Spinal cord (tissue), 10 donors: ENCODE data around the gene SGPP1. TPM values are rescaled to one million over a fixed set of nuclear protein-coding genes. Genes with fewer than 3 reads are reported as not detected.

ENCODE experiments used
- DNase-seq, 6 donors: peaks; one replicate each; pipeline versions ENCODE4 v3.0.0 to v3.0.0-alpha.2; 2013 to 2015; ENCODE audit warnings: low spot score in 6 of 6, low read depth in 4 of 6
- H3K27ac ChIP-seq: one replicate; pipeline ENCODE4 v1.5.1; 2013; ENCODE audit warnings: low read depth, low read length, control low read depth
- H3K27me3 ChIP-seq: one replicate; pipeline ENCODE4 v1.6.1; 2013; ENCODE audit warnings: low read length; ENCODE audit not compliant: control insufficient read depth, insufficient read depth
- H3K36me3 ChIP-seq: one replicate; pipeline ENCODE4 v1.6.1; 2013; ENCODE audit warnings: low read length; ENCODE audit not compliant: control insufficient read depth, insufficient read depth
- H3K4me1 ChIP-seq: one replicate; pipeline ENCODE4 v1.6.1; 2013; ENCODE audit warnings: low read length; ENCODE audit not compliant: control insufficient read depth, insufficient read depth
- H3K4me3 ChIP-seq: one replicate; pipeline ENCODE4 v1.5.1; 2013; ENCODE audit warnings: low read depth, low read length, control low read depth
- H3K9me3 ChIP-seq: one replicate; pipeline ENCODE4 v1.6.1; 2013; ENCODE audit warnings: low read length; ENCODE audit not compliant: control insufficient read depth, insufficient read depth
- WGBS: methylation state at CpG from one replicate; pipeline ENCODE4 v1.1.5; 2013; ENCODE audit warnings: missing lambda C conversion rate; ENCODE audit not compliant: insufficient coverage; 5-methylcytosine and 5-hydroxymethylcytosine counted together
- polyA plus RNA-seq, 2 donors: library from polyadenylated mRNA; unstranded; fragments of 120-200 nt; gene quantifications; one replicate each; pipeline ENCODE4 v1.2.1, GENCODE V29; 2013; ENCODE audit not compliant: insufficient read length in 2 of 2
- total RNA-seq, 2 donors: library from RNA; depleted of rRNA in 1 of 2; stranded (reverse); fragments of 120-200 nt in 1 of 2; fragments of >200 nt in 1 of 2; gene quantifications; one replicate each; pipeline versions ENCODE4 v1.2.3 to v1.2.4, GENCODE V29; 2013 to 2014
- donor health status: healthy.

The SGPP1 gene
- total and polyA plus RNA-seq, 4 donors, result 17.1 to 52.0 (median 22.5) TPM

GRCh38 chr14:63682727-63683593 lies 44.9 kb downstream of the SGPP1 start:
- Histone ChIP-seq H3K36me3 (no peaks in the 10 kb centered on the region), H3K9me3 (no peaks in the 10 kb centered on the region), H3K27ac (no peak overlapping the region), H3K4me1 (no peaks in the 10 kb centered on the region), H3K27me3 (no peaks in the 10 kb centered on the region), H3K4me3 (no peak overlapping the region)
- no CpG with 5 or more reads among the region's 9 CpGs for WGBS
- DNase-seq, result no peak

- Histone ChIP-seq H3K36me3 (no peaks in the 10 kb centered on the region), H3K27ac (no peak overlapping the region), H3K4me1 (no peaks in the 10 kb centered on the region), H3K4me3 (no peak overlapping the region), H3K27me3 (no peaks in the 10 kb centered on the region), H3K9me3 (no peaks in the 10 kb centered on the region)
- WGBS, result 100% methylated on average over 1 of the region's 1 CpG
- no peak for DNase-seq
Observed at GRCh38 chr14:63678536-63678935, 49.3 kb downstream of the SGPP1 start.

- Histone ChIP-seq H3K36me3 (no peaks in the 10 kb centered on the region), H3K9me3 (no peaks in the 10 kb centered on the region), H3K4me1 (no peaks in the 10 kb centered on the region), H3K4me3 (no peak overlapping the region), H3K27ac (no peak overlapping the region), H3K27me3 (no peaks in the 10 kb centered on the region)
- DNase-seq, result no peak
- no CpG with 5 or more reads among the region's 3 CpGs for WGBS
Observed at GRCh38 chr14:63677891-63678379, 49.9 kb downstream of the SGPP1 start.

- H3K4me3 ChIP-seq, result no peak overlapping the region
- no peaks in the 10 kb centered on the region for H3K4me1 ChIP-seq
- H3K27me3 ChIP-seq, result no peaks in the 10 kb centered on the region
- WGBS, result no CpG with 5 or more reads among the region's 3 CpGs
- H3K27ac ChIP-seq, result no peak overlapping the region
- no peaks in the 10 kb centered on the region for H3K36me3 ChIP-seq
- no peak for DNase-seq
- no peaks in the 10 kb centered on the region for H3K9me3 ChIP-seq
Observed at GRCh38 chr14:63676615-63677014, 51.2 kb downstream of the SGPP1 start.

GRCh38 chr14:63673886-63674497 lies 53.9 kb downstream of the SGPP1 start:
- no peaks in the 10 kb centered on the region for H3K9me3 ChIP-seq
- H3K36me3 ChIP-seq, result no peaks in the 10 kb centered on the region
- no peak overlapping the region for H3K4me3 ChIP-seq
- H3K27me3 ChIP-seq, result no peaks in the 10 kb centered on the region
- no CpG with 5 or more reads among the region's 7 CpGs for WGBS
- no peak overlapping the region for H3K27ac ChIP-seq
- no peak for DNase-seq
- H3K4me1 ChIP-seq, result no peaks in the 10 kb centered on the region

GRCh38 chr14:63673255-63673654 lies 54.6 kb downstream of the SGPP1 start:
- H3K27me3 ChIP-seq, result no peaks in the 10 kb centered on the region
- H3K4me3 ChIP-seq, result no peak overlapping the region
- no peaks in the 10 kb centered on the region for H3K9me3 ChIP-seq
- H3K27ac ChIP-seq, result no peak overlapping the region
- no CpG with 5 or more reads among the region's 5 CpGs for WGBS
- H3K36me3 ChIP-seq, result no peaks in the 10 kb centered on the region
- no peaks in the 10 kb centered on the region for H3K4me1 ChIP-seq
- no peak for DNase-seq

GRCh38 chr14:63672417-63673180 lies 55.3 kb downstream of the SGPP1 start:
- no peak for DNase-seq
- Histone ChIP-seq H3K4me1 (no peaks in the 10 kb centered on the region), H3K4me3 (no peak overlapping the region), H3K27ac (no peak overlapping the region), H3K27me3 (no peaks in the 10 kb centered on the region), H3K36me3 (no peaks in the 10 kb centered on the region), H3K9me3 (no peaks in the 10 kb centered on the region)
- 55% methylated on average over 3 of the region's 7 CpGs for WGBS

GRCh38 chr14:63671987-63672386 lies 55.9 kb downstream of the SGPP1 start:
- no peaks in the 10 kb centered on the region for H3K4me1 ChIP-seq
- H3K27ac ChIP-seq, result no peak overlapping the region
- no peaks in the 10 kb centered on the region for H3K36me3 ChIP-seq
- 90% methylated on average over 2 of the region's 3 CpGs for WGBS
- no peaks in the 10 kb centered on the region for H3K9me3 ChIP-seq
- DNase-seq, result no peak
- H3K27me3 ChIP-seq, result no peaks in the 10 kb centered on the region
- no peak overlapping the region for H3K4me3 ChIP-seq

- H3K27ac ChIP-seq, result no peak overlapping the region
- no peaks in the 10 kb centered on the region for H3K36me3 ChIP-seq
- no peaks in the 10 kb centered on the region for H3K27me3 ChIP-seq
- no peak overlapping the region for H3K4me3 ChIP-seq
- H3K4me1 ChIP-seq, result no peaks in the 10 kb centered on the region
- DNase-seq, result peak in 1 of 6 donors; percentile 1
- H3K9me3 ChIP-seq, result no peaks in the 10 kb centered on the region
Observed at GRCh38 chr14:63670692-63671091, 57.2 kb downstream of the SGPP1 start.
